Stimulated activated CD8-positive, alpha-beta memory T cell treated with anti-CD3 and anti-CD28 coated beads, Interleukin-7, amount 100 ng/mL, for 24 hours (primary cell): ENCODE measurements around the gene DHRS7B.
"Not testable (repeated sequence)": the region's sequence is repeated elsewhere in the genome, so short reads cannot be mapped to it uniquely, and the experiment has no call there.

Experiments used
- DNase-seq: peaks from one replicate; pipeline ENCODE4 v3.0.0-alpha.2; 2020; ENCODE audit warnings: low read depth

Gene DHRS7B, protein sequence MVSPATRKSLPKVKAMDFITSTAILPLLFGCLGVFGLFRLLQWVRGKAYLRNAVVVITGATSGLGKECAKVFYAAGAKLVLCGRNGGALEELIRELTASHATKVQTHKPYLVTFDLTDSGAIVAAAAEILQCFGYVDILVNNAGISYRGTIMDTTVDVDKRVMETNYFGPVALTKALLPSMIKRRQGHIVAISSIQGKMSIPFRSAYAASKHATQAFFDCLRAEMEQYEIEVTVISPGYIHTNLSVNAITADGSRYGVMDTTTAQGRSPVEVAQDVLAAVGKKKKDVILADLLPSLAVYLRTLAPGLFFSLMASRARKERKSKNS

DNA sequence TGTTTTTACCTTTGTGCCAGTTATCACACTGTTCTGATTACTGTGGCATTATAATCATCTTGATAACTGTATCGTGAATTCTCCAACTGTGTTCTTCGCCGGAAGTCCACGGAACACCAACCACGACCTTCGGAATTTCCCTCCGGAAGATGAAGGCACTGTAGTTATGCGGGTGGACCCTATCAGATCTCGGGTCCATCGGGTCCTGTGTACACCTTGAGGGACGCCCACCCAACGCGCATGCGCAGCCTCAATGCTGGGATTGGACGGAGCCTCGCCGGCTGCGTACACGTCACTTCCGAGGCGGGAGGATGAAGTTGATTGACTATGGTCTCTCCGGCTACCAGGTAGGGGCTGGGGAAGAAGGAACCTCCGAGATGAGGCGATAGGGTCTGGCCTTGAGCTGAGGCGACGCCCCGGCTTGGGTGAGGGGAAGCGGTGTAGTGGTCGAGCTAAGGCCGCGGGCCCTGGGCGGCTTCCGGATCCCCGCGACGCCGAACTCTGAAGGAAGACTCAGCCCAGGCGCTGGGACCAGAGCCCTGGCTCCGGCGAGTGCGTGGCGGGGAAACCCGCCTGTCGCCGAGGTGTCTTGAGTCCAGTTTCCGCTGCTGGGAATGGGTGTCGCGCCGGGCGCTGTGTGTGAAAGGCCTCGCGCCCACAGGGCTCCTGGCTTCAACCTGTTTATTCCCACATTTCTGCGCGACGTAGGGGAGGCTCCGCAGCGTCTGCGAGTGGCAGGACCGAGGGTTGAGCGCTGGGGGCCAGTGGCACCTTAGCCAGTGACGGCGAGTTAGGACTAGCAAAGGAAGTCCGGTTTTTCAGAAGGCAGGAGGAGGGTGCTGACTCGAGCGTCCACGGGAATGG, at the start of gene DHRS7B:
DHRS7B (plus strand) TSS at position 320 of the 864 bp plus-strand sequence; CDS start at position 328, 8 bp downstream.
- DNase-seq: peak; percentile 97

GRCh38 chr17:21077281-21077680, 49.5 kb upstream of the DHRS7B start:
- no peak for DNase-seq

- no peak for DNase-seq
Observed at GRCh38 chr17:21078016-21078780, 48.6 kb upstream of the DHRS7B start.

DNA sequence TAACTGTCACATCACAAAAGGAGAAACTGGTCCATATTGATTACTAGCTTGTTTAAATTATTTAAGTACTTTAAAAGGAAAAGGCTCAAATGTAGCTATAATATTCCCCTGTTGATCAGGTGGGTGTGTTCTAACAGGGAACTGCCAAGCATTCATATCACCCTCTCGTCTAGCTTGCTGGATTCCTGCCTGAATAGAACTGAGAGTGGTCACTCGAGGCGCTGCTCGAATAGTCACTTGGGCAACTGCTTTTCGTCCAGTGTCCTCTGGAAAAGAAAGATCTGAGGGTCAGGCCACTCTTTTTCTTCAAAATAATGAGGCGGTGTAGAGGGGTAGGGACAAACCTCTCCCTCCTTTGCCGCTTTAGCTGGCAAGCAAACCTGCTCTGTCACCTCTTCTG, 47.6 kb upstream of the DHRS7B start:
- DNase-seq: no peak

- DNase-seq: no peak
Observed at GRCh38 chr17:21082001-21082436, 44.7 kb upstream of the DHRS7B start.

DNA sequence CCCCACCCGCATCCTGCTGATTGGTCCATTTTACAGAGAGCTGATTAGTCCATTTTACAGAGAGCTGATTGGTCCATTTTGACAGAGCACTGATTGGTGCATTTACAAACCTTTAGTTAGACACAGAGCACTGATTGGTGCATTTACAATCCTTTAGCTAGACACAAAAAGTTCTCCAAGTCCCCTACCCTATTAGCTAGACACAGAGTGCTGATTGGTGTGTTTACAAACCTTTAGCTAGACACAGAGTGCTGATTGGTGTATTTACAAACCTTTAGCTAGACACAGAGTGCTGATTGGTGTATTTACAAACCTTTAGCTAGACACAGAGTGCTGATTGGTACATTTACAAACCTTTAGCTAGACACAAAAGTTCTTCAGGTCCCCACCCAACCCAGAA, 41.5 kb upstream of the DHRS7B start:
- not testable (repeated sequence) for DNase-seq

- DNase-seq: no peak
Observed at GRCh38 chr17:21085707-21086106, 41.1 kb upstream of the DHRS7B start.

GRCh38 chr17:21089145-21089544, 37.6 kb upstream of the DHRS7B start:
- DNase-seq: no peak

GRCh38 chr17:21089933-21090901, 36.5 kb upstream of the DHRS7B start:
- no peak for DNase-seq

- no peak for DNase-seq
Observed at GRCh38 chr17:21090902-21091618, 35.7 kb upstream of the DHRS7B start.

GRCh38 chr17:21094298-21094704, 32.5 kb upstream of the DHRS7B start:
- no peak for DNase-seq

DNA sequence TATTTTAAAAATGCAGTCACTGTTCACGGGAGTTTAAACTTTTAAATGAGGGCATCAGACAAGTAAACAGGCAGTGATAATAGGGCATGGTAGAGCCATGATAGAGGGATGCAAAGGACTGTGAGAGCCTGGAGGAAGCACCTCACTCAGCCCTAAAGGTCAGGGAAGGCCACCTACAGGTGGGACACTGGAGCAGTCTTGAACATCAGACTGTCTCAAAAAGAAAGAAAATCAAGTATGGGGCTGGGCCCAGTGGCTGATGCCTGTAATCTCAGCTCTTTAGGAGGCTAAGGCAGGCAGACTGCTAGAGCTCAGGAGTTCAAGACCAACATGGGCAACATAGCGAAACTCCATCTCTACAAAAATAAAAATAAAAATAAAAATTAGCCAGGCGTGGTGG, 31.0 kb upstream of the DHRS7B start:
- DNase-seq: no peak

DNA sequence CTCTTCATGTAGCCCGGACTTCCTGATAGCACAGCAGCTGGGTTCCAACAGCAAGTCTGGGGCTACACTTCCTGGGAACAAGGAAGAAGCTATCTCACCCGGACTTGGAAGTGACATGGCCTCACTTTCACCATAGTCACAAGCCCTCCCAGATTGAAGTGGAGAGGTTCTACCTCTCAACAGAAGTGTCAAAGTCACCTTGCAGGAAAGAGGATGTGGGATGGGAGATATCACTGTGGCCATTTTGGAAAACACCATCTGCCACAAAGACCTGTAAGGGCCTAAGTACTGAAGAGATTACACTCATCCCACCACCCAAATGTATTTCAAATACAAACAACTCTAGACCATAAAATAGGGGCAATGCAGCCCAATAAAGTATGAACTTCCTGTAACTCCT, 29.9 kb upstream of the DHRS7B start:
- DNase-seq: no peak

- DNase-seq: peak; percentile 35
Observed at GRCh38 chr17:21098934-21099689, 27.7 kb upstream of the DHRS7B start.

DNA sequence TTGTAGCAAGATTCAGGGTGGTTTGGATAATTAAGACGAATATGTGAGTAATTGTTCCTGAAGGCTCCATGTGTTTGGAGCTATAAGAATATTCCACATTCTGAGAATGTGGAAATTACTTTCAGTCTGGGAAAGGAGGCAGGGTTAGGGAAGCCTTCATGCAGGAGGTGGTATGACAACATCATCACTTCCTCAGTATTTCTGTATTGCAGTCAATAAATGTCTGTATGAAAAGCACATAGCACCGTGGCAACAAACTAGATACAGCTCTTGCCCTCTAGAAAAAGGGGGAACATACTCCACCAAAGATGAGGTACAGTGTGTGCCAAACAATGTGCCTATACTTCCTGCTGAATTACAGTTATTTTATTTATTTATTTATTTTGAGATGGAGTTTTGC, 26.1 kb upstream of the DHRS7B start:
- DNase-seq: no peak

- DNase-seq: no peak
Observed at GRCh38 chr17:21104608-21105007, 22.2 kb upstream of the DHRS7B start.

- DNase-seq: no peak
Observed at GRCh38 chr17:21105064-21105894, 21.5 kb upstream of the DHRS7B start.

DNA sequence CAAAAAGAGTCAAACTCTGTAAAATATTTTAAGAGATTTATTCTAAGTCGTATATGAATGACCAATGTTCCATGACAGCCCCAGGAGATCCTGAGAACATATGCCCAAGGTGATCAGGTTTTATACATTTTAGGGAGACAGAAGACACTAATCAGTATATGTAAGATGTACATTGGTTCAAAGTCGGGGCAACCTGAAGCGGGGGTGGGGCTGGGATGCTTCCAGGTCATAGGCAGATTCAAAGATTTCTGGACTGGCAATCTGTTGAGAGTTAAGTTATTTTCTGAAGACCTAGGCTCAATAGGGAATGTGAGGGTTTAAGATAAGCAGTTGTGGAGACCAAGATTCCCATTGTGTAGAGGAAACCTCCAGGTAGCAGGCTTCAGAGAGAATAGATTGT, 20.4 kb upstream of the DHRS7B start:
- DNase-seq: no peak
